Smooth muscle cell (in vitro differentiated cells): ENCODE measurements around the gene CDH18. TPM values are rescaled to one million over a fixed set of nuclear protein-coding genes. Genes with fewer than 3 reads are reported as not detected.
A peak's percentile ranks its signal among the peaks of the same experiment; 100 is the strongest.

Experiments
- DNase-seq: peaks from one replicate; lab custom pipeline; 2025; ENCODE audit not compliant: unreplicated experiment; lab: John Stamatoyannopoulos, UW
- H2AFZ ChIP-seq: fragments of 200-600 bp; sonication (generic); 2 replicates; pipeline ENCODE4 v1.6.0; 2016; ENCODE audit warnings: antibody characterized with exemption, low read depth, mild to moderate bottlenecking
- H3F3A ChIP-seq: fragments of 200-600 bp; sonication (generic); 2 replicates; pipeline ENCODE4 v1.6.0; 2017; ENCODE audit warnings: antibody characterized with exemption, low read depth
- H3K27ac ChIP-seq: fragments of 200-600 bp; sonication (generic); 2 replicates; pipeline ENCODE4 v1.5.1; 2016; ENCODE audit warnings: low read depth, mild to moderate bottlenecking
- H3K27me3 ChIP-seq: fragments of 200-600 bp; sonication (generic); 2 replicates; pipeline ENCODE4 v1.6.1; 2016; ENCODE audit warnings: low read depth, mild to moderate bottlenecking
- H3K36me3 ChIP-seq: fragments of 200-600 bp; sonication (generic); 2 replicates; pipeline ENCODE4 v1.5.1; 2016; ENCODE audit warnings: low read depth
- H3K4me1 ChIP-seq: fragments of 200-600 bp; sonication (generic); 2 replicates; pipeline ENCODE4 v1.5.1; 2016; ENCODE audit warnings: low read depth
- H3K4me2 ChIP-seq: fragments of 200-600 bp; sonication (generic); 2 replicates; pipeline ENCODE4 v1.6.0; 2016; ENCODE audit warnings: mild to moderate bottlenecking
- H3K4me3 ChIP-seq: fragments of 200-600 bp; sonication (generic); 2 replicates; pipeline ENCODE4 v1.5.1; 2016; ENCODE audit warnings: mild to moderate bottlenecking
- H3K79me2 ChIP-seq: fragments of 200-600 bp; sonication (generic); 2 replicates; pipeline ENCODE4 v1.6.0; 2016; ENCODE audit warnings: low read depth, mild to moderate bottlenecking
- H3K9ac ChIP-seq: fragments of 200-600 bp; sonication (generic); 2 replicates; pipeline ENCODE4 v1.6.0; 2016; ENCODE audit warnings: low read depth
- H3K9me3 ChIP-seq: fragments of 200-600 bp; sonication (generic); replicated peaks from 2 replicates; pipeline ENCODE4 v1.5.1; 2016; ENCODE audit warnings: low read depth
- H4K20me1 ChIP-seq: fragments of 200-600 bp; sonication (generic); 2 replicates; pipeline ENCODE4 v1.6.0; 2016; ENCODE audit warnings: low read depth
- CTCF ChIP-seq: fragments of 200-600 bp; sonication (generic); IDR thresholded peaks from 2 replicates; pipeline ENCODE4 v1.5.1; 2017; ENCODE audit warnings: borderline replicate concordance, mild to moderate bottlenecking, antibody characterized with exemption; ENCODE audit not compliant: insufficient read depth, poor library complexity, severe bottlenecking
- WGBS: methylation state at CpG from one replicate; pipeline ENCODE4 v1.1.7; 2016; ENCODE audit warnings: low lambda C conversion rate; 5-methylcytosine and 5-hydroxymethylcytosine counted together
- polyA plus RNA-seq: library from polyadenylated mRNA; unstranded; fragments of >200 nt; fragmentation: Nextera tagmentation; extraction: Ambion mirVana; gene quantifications from 2 replicates; pipeline ENCODE4 v1.2.1, GENCODE V29; 2016
- total RNA-seq: library from RNA; depleted of rRNA; stranded (reverse); fragments of >200 nt; gene quantifications from 2 replicates; pipeline ENCODE4 v1.2.3, GENCODE V29; 2014

Gene CDH18
- total and polyA plus RNA-seq, 2 experiments from 2014 or later: 0.13 TPM; not detected in 1

- no peak for TF ChIP-seq CTCF
- 56% methylated on average over 1 of the region's 1 CpG for WGBS
- no peak overlapping the region for H3K9ac ChIP-seq
- no peak overlapping the region for H3K4me2 ChIP-seq
- no peaks in the 10 kb centered on the region for H3K79me2 ChIP-seq
- no peak overlapping the region for H3K4me3 ChIP-seq
- no peaks in the 10 kb centered on the region for H3K4me1 ChIP-seq
- no peaks in the 10 kb centered on the region for H4K20me1 ChIP-seq
- no peak for DNase-seq
- no peaks in the 10 kb centered on the region for H3F3A ChIP-seq
- no peak overlapping the region for H3K27ac ChIP-seq
- H3K27me3 ChIP-seq: no peaks in the 10 kb centered on the region
- H2AFZ ChIP-seq: peak overlapping the region; percentile 21
- no peaks in the 10 kb centered on the region for H3K36me3 ChIP-seq
- no peaks in the 10 kb centered on the region for H3K9me3 ChIP-seq
Measured at GRCh38 chr5:19492861-19493260, 495.1 kb downstream of the CDH18 start.

- peak overlapping the region; percentile 15 for H2AFZ ChIP-seq
- no peak overlapping the region for H3K27ac ChIP-seq
Measured at GRCh38 chr5:19488786-19489185, 499.2 kb downstream of the CDH18 start.

GRCh38 chr5:19487480-19487879, 500.5 kb downstream of the CDH18 start:
- H3K9me3 ChIP-seq: no peaks in the 10 kb centered on the region
- H2AFZ ChIP-seq: no peak overlapping the region
- no peak for TF ChIP-seq CTCF
- no peak overlapping the region for H3K4me2 ChIP-seq
- no peaks in the 10 kb centered on the region for H3K36me3 ChIP-seq
- H3K4me3 ChIP-seq: no peak overlapping the region
- H3K27me3 ChIP-seq: no peaks in the 10 kb centered on the region
- no peak overlapping the region for H3K27ac ChIP-seq
- H3K4me1 ChIP-seq: no peaks in the 10 kb centered on the region
- H3F3A ChIP-seq: no peaks in the 10 kb centered on the region
- no peaks in the 10 kb centered on the region for H3K79me2 ChIP-seq
- H4K20me1 ChIP-seq: no peaks in the 10 kb centered on the region
- no peak for DNase-seq
- H3K9ac ChIP-seq: no peak overlapping the region

More at GRCh38 chr5:19488786-19489185, 499.2 kb downstream of the CDH18 start:
- no peak for TF ChIP-seq CTCF
- no peaks in the 10 kb centered on the region for H3K36me3 ChIP-seq
- H3K4me3 ChIP-seq: no peak overlapping the region
- no peak overlapping the region for H3K4me2 ChIP-seq
- H3K79me2 ChIP-seq: no peaks in the 10 kb centered on the region
- H3K9ac ChIP-seq: no peak overlapping the region
- H3F3A ChIP-seq: no peaks in the 10 kb centered on the region
- no peaks in the 10 kb centered on the region for H3K27me3 ChIP-seq
- H4K20me1 ChIP-seq: no peaks in the 10 kb centered on the region
- H3K9me3 ChIP-seq: no peaks in the 10 kb centered on the region
- H3K4me1 ChIP-seq: no peaks in the 10 kb centered on the region
- DNase-seq: no peak
- 92% methylated on average over 3 of the region's 3 CpGs for WGBS

GRCh38 chr5:19479562-19479961, 508.4 kb downstream of the CDH18 start:
- Histone ChIP-seq H2AFZ (no peak overlapping the region), H3K27ac (no peak overlapping the region), H3K79me2 (no peaks in the 10 kb centered on the region), H3K27me3 (no peaks in the 10 kb centered on the region), H3K36me3 (no peaks in the 10 kb centered on the region), H4K20me1 (no peaks in the 10 kb centered on the region), H3K9me3 (no peaks in the 10 kb centered on the region), H3K9ac (no peak overlapping the region), H3K4me3 (no peak overlapping the region), H3F3A (no peaks in the 10 kb centered on the region), H3K4me2 (no peak overlapping the region), H3K4me1 (no peaks in the 10 kb centered on the region)
- TF ChIP-seq CTCF: no peak
- no peak for DNase-seq
- 94% methylated on average over 5 of the region's 5 CpGs for WGBS
